Measurements from ENCODE around the gene ARID3A. TPM values are rescaled to one million over a fixed set of nuclear protein-coding genes. Genes with fewer than 3 reads are reported as not detected.

Gene ARID3A
- total and polyA plus RNA-seq, 2 of the 13 experiments (the other 11 are each of a cell fraction or from before 2014, with no cell fraction given), result 71.3 to 77.9 TPM

- TF ChIP-seq ZNF713 (CRISPR knock-in tag; IDR thresholded peaks at IDR 0.05), result no peak
- ChIA-PET CTCF (ENCODE audit: low intra/inter-chr PET ratio, low total read pairs) (no interaction called here), POLR2A (no interaction called here)
- in situ Hi-C loops (cut with HindIII; ENCODE audit: extremely low pct_ligation_motif_present, low pct_unique_long_range_greater_than_20kb) (no loop called here), intact Hi-C loops (cut with micrococcal nuclease; ENCODE audit: unreplicated experiment) (loop anchor here (10.0 kb wide), 1 partner anchor 205 kb away; no protein-coding TSS in a partner anchor)
- ATAC-seq, result no peak
- H3K9me3 ChIP-seq (ENCODE audit: low read length), result no peaks in the 10 kb centered on the region
- H3K36me3 ChIP-seq (replicated peaks in 1 of 2; ENCODE audit: control insufficient read depth in 1 of 2, insufficient read depth in 2 of 2, low read length in 2 of 2), result peaks cover 22 to 46% of the 10 kb centered on the region in 2 experiments
- H3K4me1 ChIP-seq (ENCODE audit: insufficient read depth, low read length), result peaks cover 35% of the 10 kb centered on the region
- H2AFZ ChIP-seq (ENCODE audit: low read length), result no peak overlapping the region
- H3K4me2 ChIP-seq (ENCODE audit: low read depth, low read length), result no peak overlapping the region
- BruUV-seq (replicated peaks), result no TSS peak
- H3K79me2 ChIP-seq (ENCODE audit: insufficient read depth, low read length), result peaks cover 5% of the 10 kb centered on the region
- H3K27ac ChIP-seq (ENCODE audit: extremely low read length, insufficient read depth, low read length), result no peak overlapping the region
- no peak for FAIRE-seq
- no peak overlapping the region for H3K4me3 ChIP-seq (replicated peaks in 1 of 3; ENCODE audit: insufficient read depth in 1 of 3, low read depth in 2 of 3, low read length in 3 of 3)
- H4K20me1 ChIP-seq (ENCODE audit: insufficient read depth, low read length), result peaks cover 6% of the 10 kb centered on the region; the same call in 1 of the 2 replicates
- 87% methylated on average over 12 of the region's 27 CpGs for WGBS (ENCODE audit: low lambda C conversion rate)
- no peak overlapping the region for H3K9ac ChIP-seq (ENCODE audit: insufficient read depth, low read depth, low read length)
- DNase-seq (ENCODE audit: low spot score), result no peak
- H3K27me3 ChIP-seq (ENCODE audit: control insufficient read depth in 1 of 2, insufficient read depth in 2 of 2, low read length in 2 of 2), result no peaks in the 10 kb centered on the region
These were observed 64.3 kb downstream of the ARID3A start for GRCh38 chr19:990119-990571.

- Histone ChIP-seq H4K20me1 (ENCODE audit: insufficient read depth, low read length) (peaks cover 6% of the 10 kb centered on the region; the same call in 1 of the 2 replicates), H3K36me3 (replicated peaks in 1 of 2; ENCODE audit: control insufficient read depth in 1 of 2, insufficient read depth in 2 of 2, low read length in 2 of 2) (peaks cover 22 to 41% of the 10 kb centered on the region in 2 experiments), H3K4me1 (ENCODE audit: insufficient read depth, low read length) (peaks cover 29% of the 10 kb centered on the region), H3K4me2 (ENCODE audit: low read depth, low read length) (no peak overlapping the region), H2AFZ (ENCODE audit: low read length) (no peak overlapping the region), H3K9ac (ENCODE audit: insufficient read depth, low read depth, low read length) (no peak overlapping the region), H3K27ac (ENCODE audit: extremely low read length, insufficient read depth, low read length) (no peak overlapping the region), H3K79me2 (ENCODE audit: insufficient read depth, low read length) (no peaks in the 10 kb centered on the region), H3K9me3 (ENCODE audit: low read length) (no peaks in the 10 kb centered on the region), H3K27me3 (ENCODE audit: control insufficient read depth in 1 of 2, insufficient read depth in 2 of 2, low read length in 2 of 2) (no peaks in the 10 kb centered on the region), H3K4me3 (replicated peaks in 1 of 3; ENCODE audit: insufficient read depth in 1 of 3, low read depth in 2 of 3, low read length in 3 of 3) (no peak overlapping the region)
- in situ Hi-C loops (cut with HindIII; ENCODE audit: extremely low pct_ligation_motif_present, low pct_unique_long_range_greater_than_20kb), result no loop called here
- ChIA-PET CTCF (ENCODE audit: low intra/inter-chr PET ratio, low total read pairs) (no interaction called here), POLR2A (interaction anchor here (0.6 kb wide), 2 partner anchors 278 to 284 kb away, joined by 3 read pairs; partner anchors contain the start of genes CIRBP and FAM174C)
- 96% methylated on average over 11 of the region's 23 CpGs for WGBS (ENCODE audit: low lambda C conversion rate)
- ATAC-seq (no peak), FAIRE-seq (no peak), DNase-seq (ENCODE audit: low spot score) (no peak)
- TF ChIP-seq KLF15 (CRISPR knock-in tag; IDR thresholded peaks at IDR 0.05; ENCODE audit: borderline replicate concordance), result no peak
- peak; percentile 18 for TF ChIP-seq AGO2 (optimal IDR thresholded peaks at IDR 0.05; ENCODE audit: low read depth, low read length)
- 0 out of 2 replicates have a peak, but pooled peaks have one; percentile 6 for TF ChIP-seq ZBTB33 (CRISPR knock-in tag; IDR thresholded peaks at IDR 0.05)
- TF ChIP-seq PAX8 (CRISPR knock-in tag; IDR thresholded peaks at IDR 0.05; ENCODE audit: borderline replicate concordance), result no peak
- intact Hi-C loops (cut with micrococcal nuclease; ENCODE audit: unreplicated experiment), result loop anchor here (10.0 kb wide), 1 partner anchor 206 kb away; no protein-coding TSS in a partner anchor
- BruUV-seq (replicated peaks), result no TSS peak
These were observed 64.9 kb downstream of the ARID3A start for GRCh38 chr19:990746-991145.

All from HepG2 (cell line).